ENCODE results near the gene ASTN1.

- TF ChIP-seq, protein P1, sequence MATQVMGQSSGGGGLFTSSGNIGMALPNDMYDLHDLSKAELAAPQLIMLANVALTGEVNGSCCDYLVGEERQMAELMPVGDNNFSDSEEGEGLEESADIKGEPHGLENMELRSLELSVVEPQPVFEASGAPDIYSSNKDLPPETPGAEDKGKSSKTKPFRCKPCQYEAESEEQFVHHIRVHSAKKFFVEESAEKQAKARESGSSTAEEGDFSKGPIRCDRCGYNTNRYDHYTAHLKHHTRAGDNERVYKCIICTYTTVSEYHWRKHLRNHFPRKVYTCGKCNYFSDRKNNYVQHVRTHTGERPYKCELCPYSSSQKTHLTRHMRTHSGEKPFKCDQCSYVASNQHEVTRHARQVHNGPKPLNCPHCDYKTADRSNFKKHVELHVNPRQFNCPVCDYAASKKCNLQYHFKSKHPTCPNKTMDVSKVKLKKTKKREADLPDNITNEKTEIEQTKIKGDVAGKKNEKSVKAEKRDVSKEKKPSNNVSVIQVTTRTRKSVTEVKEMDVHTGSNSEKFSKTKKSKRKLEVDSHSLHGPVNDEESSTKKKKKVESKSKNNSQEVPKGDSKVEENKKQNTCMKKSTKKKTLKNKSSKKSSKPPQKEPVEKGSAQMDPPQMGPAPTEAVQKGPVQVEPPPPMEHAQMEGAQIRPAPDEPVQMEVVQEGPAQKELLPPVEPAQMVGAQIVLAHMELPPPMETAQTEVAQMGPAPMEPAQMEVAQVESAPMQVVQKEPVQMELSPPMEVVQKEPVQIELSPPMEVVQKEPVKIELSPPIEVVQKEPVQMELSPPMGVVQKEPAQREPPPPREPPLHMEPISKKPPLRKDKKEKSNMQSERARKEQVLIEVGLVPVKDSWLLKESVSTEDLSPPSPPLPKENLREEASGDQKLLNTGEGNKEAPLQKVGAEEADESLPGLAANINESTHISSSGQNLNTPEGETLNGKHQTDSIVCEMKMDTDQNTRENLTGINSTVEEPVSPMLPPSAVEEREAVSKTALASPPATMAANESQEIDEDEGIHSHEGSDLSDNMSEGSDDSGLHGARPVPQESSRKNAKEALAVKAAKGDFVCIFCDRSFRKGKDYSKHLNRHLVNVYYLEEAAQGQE (tag by site-specific recombination; IDR thresholded peaks at IDR 0.05) = no peak
- TF ChIP-seq, protein P2, sequence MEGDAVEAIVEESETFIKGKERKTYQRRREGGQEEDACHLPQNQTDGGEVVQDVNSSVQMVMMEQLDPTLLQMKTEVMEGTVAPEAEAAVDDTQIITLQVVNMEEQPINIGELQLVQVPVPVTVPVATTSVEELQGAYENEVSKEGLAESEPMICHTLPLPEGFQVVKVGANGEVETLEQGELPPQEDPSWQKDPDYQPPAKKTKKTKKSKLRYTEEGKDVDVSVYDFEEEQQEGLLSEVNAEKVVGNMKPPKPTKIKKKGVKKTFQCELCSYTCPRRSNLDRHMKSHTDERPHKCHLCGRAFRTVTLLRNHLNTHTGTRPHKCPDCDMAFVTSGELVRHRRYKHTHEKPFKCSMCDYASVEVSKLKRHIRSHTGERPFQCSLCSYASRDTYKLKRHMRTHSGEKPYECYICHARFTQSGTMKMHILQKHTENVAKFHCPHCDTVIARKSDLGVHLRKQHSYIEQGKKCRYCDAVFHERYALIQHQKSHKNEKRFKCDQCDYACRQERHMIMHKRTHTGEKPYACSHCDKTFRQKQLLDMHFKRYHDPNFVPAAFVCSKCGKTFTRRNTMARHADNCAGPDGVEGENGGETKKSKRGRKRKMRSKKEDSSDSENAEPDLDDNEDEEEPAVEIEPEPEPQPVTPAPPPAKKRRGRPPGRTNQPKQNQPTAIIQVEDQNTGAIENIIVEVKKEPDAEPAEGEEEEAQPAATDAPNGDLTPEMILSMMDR (tag by site-specific recombination; IDR thresholded peaks at IDR 0.05) = no peak
- TF ChIP-seq, protein P3, sequence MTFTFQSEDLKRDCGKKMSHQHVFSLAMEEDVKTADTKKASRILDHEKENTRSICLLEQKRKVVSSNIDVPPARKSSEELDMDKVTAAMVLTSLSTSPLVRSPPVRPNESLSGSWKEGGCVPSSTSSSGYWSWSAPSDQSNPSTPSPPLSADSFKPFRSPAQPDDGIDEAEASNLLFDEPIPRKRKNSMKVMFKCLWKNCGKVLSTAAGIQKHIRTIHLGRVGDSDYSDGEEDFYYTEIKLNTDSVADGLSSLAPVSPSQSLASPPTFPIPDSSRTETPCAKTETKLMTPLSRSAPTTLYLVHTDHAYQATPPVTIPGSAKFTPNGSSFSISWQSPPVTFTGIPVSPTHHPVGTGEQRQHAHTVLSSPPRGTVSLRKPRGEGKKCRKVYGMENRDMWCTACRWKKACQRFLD (tag by site-specific recombination; IDR thresholded peaks at IDR 0.05) = no peak
- TF ChIP-seq ZNF558 (tag by site-specific recombination; IDR thresholded peaks at IDR 0.05) (no peak), ZBTB7A (tag by site-specific recombination; IDR thresholded peaks at IDR 0.05; ENCODE audit: low read depth) (no peak), WT1 (tag by site-specific recombination; IDR thresholded peaks at IDR 0.05) (no peak), KLF1 (tag by site-specific recombination; IDR thresholded peaks at IDR 0.05) (no peak), ZNF768 (tag by site-specific recombination; IDR thresholded peaks at IDR 0.05) (no peak), GFI1B (tag by site-specific recombination; IDR thresholded peaks at IDR 0.05) (no peak), ZNF16 (tag by site-specific recombination; IDR thresholded peaks at IDR 0.05; ENCODE audit: low read depth) (no peak), BCL11B (tag by site-specific recombination; IDR thresholded peaks at IDR 0.05; ENCODE audit: low read depth) (no peak), ZNF670 (tag by site-specific recombination; IDR thresholded peaks at IDR 0.05; ENCODE audit: low read depth) (no peak)
Measured at GRCh38 chr1:176925223-176925622, 239.3 kb downstream of the ASTN1 start.
